GM06990 (cell line): ENCODE measurements around the gene KLHL6.

ENCODE experiments used
- DNase-seq: peaks from one replicate; pipeline ENCODE4 v3.0.0-alpha.2; 2011; ENCODE audit not compliant: insufficient read length; ENCODE audit errors: extremely low read depth
- H3K27me3 ChIP-seq: replicated peaks from 2 replicates; pipeline ENCODE4 v1.6.0; 2011; ENCODE audit warnings: low read length; ENCODE audit not compliant: control insufficient read depth, insufficient read depth
- H3K36me3 ChIP-seq: 2 replicates; pipeline ENCODE4 v1.5.1; 2011; ENCODE audit warnings: low read length; ENCODE audit not compliant: control insufficient read depth, insufficient read depth
- H3K4me3 ChIP-seq: replicated peaks from 2 replicates; pipeline ENCODE4 v1.5.1; 2011; ENCODE audit warnings: low read depth, mild to moderate bottlenecking, control low read depth, low read length
- CTCF ChIP-seq: IDR thresholded peaks from 2 replicates; pipeline ENCODE4 v1.5.1; 2011; ENCODE audit warnings: low read length, control low read depth, mild to moderate bottlenecking, inconsistent platforms; ENCODE audit not compliant: insufficient read depth, poor library complexity, severe bottlenecking

The KLHL6 gene

DNA sequence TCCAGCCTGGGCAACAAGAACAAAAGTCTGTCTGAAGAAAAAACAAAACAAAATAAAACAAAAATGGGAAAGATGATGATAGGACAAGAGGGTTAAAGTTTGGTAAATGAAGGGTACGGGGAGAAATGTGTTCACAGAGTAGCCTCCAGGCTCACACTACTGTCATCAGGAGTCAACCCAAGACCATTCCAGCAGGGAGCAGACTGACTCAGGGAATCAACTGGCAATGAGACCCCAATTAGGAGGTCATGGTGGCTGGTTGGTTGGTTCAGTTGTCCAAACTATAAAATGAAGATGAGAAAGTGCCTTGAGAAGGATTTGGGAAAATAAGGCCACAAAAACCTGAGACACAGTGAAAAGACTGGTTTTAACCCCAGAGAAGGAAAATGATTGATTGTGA, 51.8 kb downstream of the KLHL6 start:
- H3K36me3 ChIP-seq: peaks cover 6% of the 10 kb centered on the region

DNA sequence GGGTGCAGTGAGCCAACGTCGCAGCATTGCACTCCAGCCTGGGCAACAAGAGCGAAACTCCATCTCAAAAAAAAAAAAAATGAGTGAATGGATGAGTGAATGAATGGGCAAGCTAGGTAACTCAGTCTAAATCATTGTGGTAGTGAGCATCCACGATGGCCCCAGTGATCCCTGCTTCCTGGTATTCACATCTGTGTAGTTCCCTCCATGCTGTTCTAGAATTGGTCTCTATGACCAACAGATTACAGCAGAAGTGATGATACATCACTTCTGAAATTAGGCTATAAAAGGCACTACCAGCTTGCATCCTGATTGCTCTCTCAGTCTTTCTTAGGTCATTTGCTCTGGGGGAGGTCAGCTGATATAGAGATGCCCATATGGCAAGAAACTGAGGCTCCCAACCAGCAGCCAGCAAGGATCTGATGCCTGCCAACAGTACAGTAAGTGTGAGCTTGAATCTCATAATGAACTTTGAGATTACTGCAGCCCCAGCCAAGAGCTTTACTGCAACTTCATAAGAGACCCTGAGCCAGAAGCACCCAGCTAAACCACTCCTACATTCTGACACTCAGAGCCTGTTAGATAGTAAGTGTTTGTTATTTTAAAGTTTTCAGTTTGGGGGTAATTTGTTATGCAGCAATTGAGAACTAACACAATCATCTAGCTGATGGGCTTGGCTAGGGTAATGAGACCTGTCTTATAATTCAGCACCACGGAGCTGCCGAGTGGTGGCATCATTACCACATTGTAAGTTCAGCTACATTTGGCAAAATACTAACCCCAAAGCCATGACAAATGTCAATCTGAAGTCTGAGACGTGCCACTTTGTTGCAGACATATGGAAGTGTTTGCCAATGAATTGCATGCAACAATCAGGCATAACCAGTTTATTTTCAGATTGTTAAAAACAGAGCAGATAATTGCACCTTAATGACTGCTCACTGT, 53.0 kb downstream of the KLHL6 start:
- Histone ChIP-seq H3K36me3 (peaks cover 2% of the 10 kb centered on the region), H3K27me3 (no peaks in the 10 kb centered on the region), H3K4me3 (no peak overlapping the region)
- TF ChIP-seq CTCF: peak; percentile 30
- DNase-seq: no peak

More for the DNA sequence above, 51.8 kb downstream of the KLHL6 start:
- no peak for TF ChIP-seq CTCF
- no peak overlapping the region for H3K4me3 ChIP-seq
- no peaks in the 10 kb centered on the region for H3K27me3 ChIP-seq
- no peak for DNase-seq

DNA sequence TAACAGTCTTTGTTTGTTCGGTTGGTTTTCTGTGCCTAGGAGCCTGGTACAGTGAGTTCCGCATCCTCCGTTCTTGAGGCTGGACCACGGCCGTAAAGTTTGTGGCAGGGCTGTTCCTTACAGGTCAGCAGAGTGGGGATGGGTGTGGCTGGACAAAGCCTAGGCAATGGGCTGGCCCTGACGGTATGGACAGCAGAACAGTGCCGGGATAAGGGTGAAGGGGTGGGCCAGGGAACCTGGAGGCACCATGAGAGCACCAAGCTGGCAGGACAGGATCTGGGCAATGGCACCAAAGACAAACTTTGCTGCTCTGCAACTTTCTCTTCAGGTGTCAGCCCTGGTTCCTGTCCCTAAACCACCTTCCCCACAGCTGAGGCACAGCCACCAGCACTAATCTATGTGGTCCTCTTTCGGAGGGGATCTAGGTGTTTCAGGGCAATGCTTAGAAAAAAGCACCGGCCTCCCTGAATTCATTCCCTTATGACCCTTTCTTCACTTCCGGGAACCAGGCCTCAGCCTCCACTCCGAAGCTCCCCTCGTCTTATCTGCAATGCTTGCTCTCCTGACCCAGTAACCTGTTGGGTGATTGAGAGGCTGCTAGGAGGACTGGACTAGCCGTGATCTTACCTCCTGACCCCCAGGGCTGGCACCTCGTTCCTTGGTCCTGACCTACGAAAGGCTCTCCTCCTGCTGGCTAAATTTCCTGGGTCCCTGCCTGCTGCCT, 54.4 kb downstream of the KLHL6 start:
- peaks cover 2% of the 10 kb centered on the region for H3K36me3 ChIP-seq
- H3K4me3 ChIP-seq: no peak overlapping the region
- no peaks in the 10 kb centered on the region for H3K27me3 ChIP-seq
- no peak for TF ChIP-seq CTCF
- DNase-seq: no peak

GRCh38 chr3:183500319-183500718, 55.2 kb downstream of the KLHL6 start:
- DNase-seq: no peak
- no peak overlapping the region for H3K4me3 ChIP-seq
- H3K27me3 ChIP-seq: no peaks in the 10 kb centered on the region
- peaks cover 2% of the 10 kb centered on the region for H3K36me3 ChIP-seq
- TF ChIP-seq CTCF: no peak

- DNase-seq: no peak
- TF ChIP-seq CTCF: no peak
- H3K36me3 ChIP-seq: peaks cover 2% of the 10 kb centered on the region
- H3K27me3 ChIP-seq: no peaks in the 10 kb centered on the region
- H3K4me3 ChIP-seq: no peak overlapping the region
These were observed 56.9 kb downstream of the KLHL6 start for GRCh38 chr3:183498634-183499033.
